ENCODE results near the gene TADA2B.
A peak's percentile ranks its signal among the peaks of the same experiment; 100 is the strongest.

TADA2B gene

GRCh38 chr4:7043284-7044136 is at the start of gene TADA2B:
TADA2B (plus strand) TSS chr4:7043372; CDS start chr4:7043580, 208 bp downstream.
- peak in 1 of 2 donors; percentile 25 for DNase-seq (ENCODE audit: extremely low read depth in 1 of 2, low read depth in 1 of 2)

GRCh38 chr4:6996481-6996880 is 46.7 kb upstream of the TADA2B start:
- no peak for DNase-seq (ENCODE audit: extremely low read depth in 1 of 2, low read depth in 1 of 2)

- DNase-seq (ENCODE audit: extremely low read depth in 1 of 2, low read depth in 1 of 2), result no peak
Observed at GRCh38 chr4:6999172-7000086, 43.7 kb upstream of the TADA2B start.

- DNase-seq (ENCODE audit: extremely low read depth in 1 of 2, low read depth in 1 of 2), result no peak
Observed at GRCh38 chr4:7000421-7001176, 42.6 kb upstream of the TADA2B start.

GRCh38 chr4:7001271-7001670 is 41.9 kb upstream of the TADA2B start:
- DNase-seq (ENCODE audit: extremely low read depth in 1 of 2, low read depth in 1 of 2), result no peak

GRCh38 chr4:7002336-7002735 is 40.8 kb upstream of the TADA2B start:
- no peak for DNase-seq (ENCODE audit: extremely low read depth in 1 of 2, low read depth in 1 of 2)

GRCh38 chr4:7003176-7003878 is 39.8 kb upstream of the TADA2B start:
- no peak for DNase-seq (ENCODE audit: extremely low read depth in 1 of 2, low read depth in 1 of 2)

- no peak for DNase-seq (ENCODE audit: extremely low read depth in 1 of 2, low read depth in 1 of 2)
Observed at GRCh38 chr4:7003879-7004240, 39.3 kb upstream of the TADA2B start.

GRCh38 chr4:7004331-7004730 is 38.8 kb upstream of the TADA2B start:
- no peak for DNase-seq (ENCODE audit: extremely low read depth in 1 of 2, low read depth in 1 of 2)

- DNase-seq (ENCODE audit: extremely low read depth in 1 of 2, low read depth in 1 of 2), result no peak
Observed at GRCh38 chr4:7005571-7005970, 37.6 kb upstream of the TADA2B start.

GRCh38 chr4:7006411-7006810 is 36.8 kb upstream of the TADA2B start:
- DNase-seq (ENCODE audit: extremely low read depth in 1 of 2, low read depth in 1 of 2), result no peak

GRCh38 chr4:7007142-7007907 is 35.8 kb upstream of the TADA2B start:
- DNase-seq (ENCODE audit: extremely low read depth in 1 of 2, low read depth in 1 of 2), result no peak

GRCh38 chr4:7007944-7008343 is 35.2 kb upstream of the TADA2B start:
- DNase-seq (ENCODE audit: extremely low read depth in 1 of 2, low read depth in 1 of 2), result no peak

GRCh38 chr4:7009564-7009963 is 33.6 kb upstream of the TADA2B start:
- no peak for DNase-seq (ENCODE audit: extremely low read depth in 1 of 2, low read depth in 1 of 2)

GRCh38 chr4:7013175-7013574 is 30.0 kb upstream of the TADA2B start:
- DNase-seq (ENCODE audit: extremely low read depth in 1 of 2, low read depth in 1 of 2), result no peak

- no peak for DNase-seq (ENCODE audit: extremely low read depth in 1 of 2, low read depth in 1 of 2)
Observed at GRCh38 chr4:7014815-7015214, 28.4 kb upstream of the TADA2B start.

- DNase-seq (ENCODE audit: extremely low read depth in 1 of 2, low read depth in 1 of 2), result no peak
Observed at GRCh38 chr4:7015383-7016035, 27.7 kb upstream of the TADA2B start.

- DNase-seq (ENCODE audit: extremely low read depth in 1 of 2, low read depth in 1 of 2), result no peak
Observed at GRCh38 chr4:7016086-7016485, 27.1 kb upstream of the TADA2B start.

GRCh38 chr4:7016512-7016911 is 26.7 kb upstream of the TADA2B start:
- no peak for DNase-seq (ENCODE audit: extremely low read depth in 1 of 2, low read depth in 1 of 2)
